Breast epithelium (tissue), 3 donors: Measurements from ENCODE around the gene CASD1.

Experiments
- CTCF ChIP-seq, 3 donors: fragments of 450-650 bp; IDR thresholded peaks; one replicate each; pipeline ENCODE4 v1.5.1; 2016 to 2017; ENCODE audit warnings: antibody characterized with exemption in 3 of 3, mild to moderate bottlenecking in 3 of 3, moderate library complexity in 3 of 3
- POLR2A ChIP-seq: fragments of 450-650 bp; IDR thresholded peaks from one replicate; pipeline ENCODE4 v1.6.1; 2016; ENCODE audit warnings: antibody characterized with exemption, mild to moderate bottlenecking, moderate library complexity

DNA sequence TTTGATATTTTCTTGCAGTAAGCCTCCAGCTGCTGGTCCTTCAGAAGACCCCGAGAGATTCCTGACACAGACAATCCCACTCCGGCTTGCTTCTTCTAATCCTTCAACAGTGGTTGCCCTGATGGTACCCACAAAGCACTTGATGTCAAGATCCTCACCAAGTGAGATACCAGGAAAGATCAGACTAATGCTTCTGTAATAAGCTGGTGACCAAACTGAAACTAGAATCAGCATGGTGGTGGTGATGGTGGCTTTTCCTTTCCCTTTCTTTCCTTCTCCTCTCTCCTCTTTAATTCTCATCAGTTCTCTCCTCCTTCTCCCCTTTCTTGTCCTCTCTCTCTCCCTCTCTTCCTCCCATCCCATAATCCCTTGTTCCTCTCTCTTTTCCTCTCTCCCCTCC lies 25.8 kb upstream of the CASD1 start:
- TF ChIP-seq POLR2A (no peak), CTCF (IDR thresholded peaks at IDR 0.05) (no peak)
